ENCODE data around the gene TSHZ2.
"Not testable (repeated sequence)": the region's sequence is repeated elsewhere in the genome, so short reads cannot be mapped to it uniquely, and the experiment has no call there.

TSHZ2 gene

DNA sequence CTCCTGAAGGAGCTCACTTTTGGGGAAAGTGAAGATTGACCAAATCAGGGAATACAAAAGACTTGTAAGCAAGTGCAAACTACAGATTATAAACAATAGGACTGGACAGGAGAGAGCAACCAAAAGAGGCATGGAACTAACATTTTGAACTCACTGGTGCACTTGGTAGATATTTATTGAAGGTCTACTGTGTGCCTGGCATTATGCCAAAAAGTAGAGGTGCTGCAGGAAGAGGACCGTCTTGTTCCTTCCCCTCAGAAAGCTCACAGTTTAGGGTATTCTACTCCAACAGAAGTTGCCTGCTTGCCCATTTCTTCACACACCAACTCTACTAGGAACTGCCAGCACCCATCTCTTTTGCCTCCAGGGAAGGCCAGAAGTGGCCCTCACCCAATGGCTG is 10.0 kb upstream of the TSHZ2 start:
- no peak for DNase-seq

DNA sequence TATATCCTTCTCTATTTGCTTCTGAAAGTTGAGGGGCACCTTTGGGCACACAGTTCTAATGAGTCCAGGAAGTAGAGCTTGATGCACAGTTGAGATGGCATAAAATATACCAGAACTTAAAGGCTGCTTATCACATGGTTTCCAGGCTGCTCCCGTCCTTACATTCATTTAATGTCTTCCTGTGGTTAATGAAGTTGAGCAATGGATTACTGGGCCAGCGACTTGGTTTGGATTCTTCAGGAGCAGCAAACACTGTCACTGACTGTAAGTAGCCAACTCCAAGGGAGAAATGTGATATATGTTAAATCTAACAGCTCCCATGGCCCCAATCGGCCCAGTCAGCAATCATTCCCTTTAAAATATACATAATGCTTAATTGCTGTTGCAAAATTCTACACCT is 9.0 kb upstream of the TSHZ2 start:
- DNase-seq = no peak

DNA sequence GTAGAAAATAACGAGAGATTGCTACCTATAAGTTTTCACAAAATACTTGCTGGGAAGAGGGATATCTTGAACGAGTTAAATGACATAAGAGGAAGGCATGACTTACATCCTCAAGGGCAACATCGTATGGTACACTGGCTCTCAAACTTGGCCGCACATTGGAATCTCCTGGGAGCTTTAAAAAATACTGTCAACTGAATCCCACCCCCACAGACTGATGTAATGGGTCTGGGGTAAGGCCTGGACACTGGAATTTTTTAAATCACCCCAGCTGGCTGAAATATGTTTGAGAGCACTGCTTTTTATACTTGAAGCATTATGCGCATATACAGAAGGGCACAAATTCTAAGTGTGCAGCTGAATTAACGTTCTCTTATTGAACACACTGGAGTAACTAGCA is 8.0 kb upstream of the TSHZ2 start:
- no peak for DNase-seq

DNA sequence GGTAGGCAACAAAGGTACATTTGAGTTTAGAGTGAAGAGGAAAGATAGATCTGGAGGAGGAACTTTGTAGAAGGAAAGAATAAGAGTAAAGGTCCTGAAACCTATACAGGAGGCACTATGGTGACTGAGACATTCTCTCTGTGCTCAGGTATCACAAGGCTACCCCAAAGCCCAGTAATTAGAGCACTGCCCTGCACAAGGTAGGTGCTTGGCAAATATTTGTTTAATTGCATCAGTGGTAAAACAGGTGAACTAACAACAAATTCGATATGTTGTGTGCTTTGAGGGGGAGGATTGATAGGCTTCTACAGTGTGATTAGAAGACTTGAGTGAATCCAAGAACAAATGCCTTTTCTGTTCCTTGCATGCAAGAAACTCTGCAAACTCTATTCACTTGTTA is 6.8 kb upstream of the TSHZ2 start:
- DNase-seq = no peak

DNA sequence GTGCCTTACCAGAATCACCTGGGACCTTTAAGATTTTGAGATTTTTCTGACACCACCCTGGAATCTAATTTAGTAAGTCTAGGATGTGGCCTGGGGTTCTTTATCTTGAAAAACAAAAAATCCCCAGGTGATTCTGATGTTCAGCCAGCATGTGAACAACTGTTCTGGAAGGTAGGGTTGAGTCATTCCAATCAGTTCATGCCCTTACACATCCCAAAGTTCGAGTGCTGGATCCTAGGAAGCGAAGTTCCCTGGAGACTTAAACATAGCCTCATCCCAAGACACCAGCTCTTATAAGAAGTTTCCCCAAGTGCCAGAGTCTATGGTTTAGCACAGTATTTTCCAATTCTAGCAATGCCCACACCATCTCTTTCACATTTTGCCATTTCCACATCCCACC is 6.3 kb upstream of the TSHZ2 start:
- DNase-seq = no peak

DNA sequence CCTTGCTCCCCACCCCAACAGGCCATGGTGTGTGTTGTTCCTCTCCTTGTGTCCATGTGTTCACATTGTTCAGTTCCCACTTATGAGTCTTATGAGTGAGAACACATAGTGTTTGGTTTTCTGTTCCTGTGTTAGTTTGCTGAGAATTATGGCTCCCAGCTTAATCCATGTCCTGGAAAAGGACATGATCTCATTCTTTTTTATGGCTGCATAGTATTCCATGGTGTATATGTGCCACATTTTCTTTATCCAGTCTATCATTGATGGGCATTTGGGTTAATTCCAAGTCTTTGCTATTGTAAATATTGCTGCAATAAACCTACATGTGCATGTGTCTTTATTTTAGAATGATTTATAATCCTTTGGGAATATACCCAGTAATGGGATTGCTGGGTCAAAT is 5.6 kb upstream of the TSHZ2 start:
- DNase-seq = not testable (repeated sequence)

DNA sequence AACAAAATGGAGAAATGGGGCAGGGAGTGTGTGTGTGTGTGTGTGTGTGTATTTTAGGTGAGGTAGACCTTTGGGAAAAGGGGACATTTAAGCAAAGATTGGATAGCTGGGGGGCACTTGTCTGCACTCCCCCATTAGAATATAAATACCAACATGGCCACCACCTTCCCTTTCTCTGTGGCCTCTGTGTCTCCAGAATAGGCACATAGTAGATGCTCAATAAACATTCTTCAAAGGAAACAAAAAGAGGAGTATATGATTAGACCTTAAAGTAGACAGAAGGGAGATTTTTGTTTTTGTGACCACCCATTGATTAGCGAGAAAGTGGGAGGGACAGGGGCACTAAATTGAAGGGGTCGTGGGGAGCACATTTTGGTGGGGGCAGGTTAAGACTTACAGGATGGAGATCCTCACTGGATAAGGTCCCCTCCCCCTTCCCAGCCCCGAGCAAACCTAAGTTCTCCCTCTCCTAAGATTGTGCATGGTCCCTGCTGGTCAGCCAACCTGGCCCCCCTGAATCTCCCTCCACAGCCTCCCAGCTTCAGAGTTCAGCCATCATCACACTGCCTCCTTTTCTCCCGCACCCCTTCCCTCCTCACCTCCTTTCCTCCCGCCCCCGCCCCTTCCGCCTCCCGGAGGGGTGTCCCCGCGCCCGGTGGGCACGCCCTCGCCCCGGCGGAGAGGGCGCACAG is 514 bp upstream of the TSHZ2 start:
- no peak for DNase-seq

DNA sequence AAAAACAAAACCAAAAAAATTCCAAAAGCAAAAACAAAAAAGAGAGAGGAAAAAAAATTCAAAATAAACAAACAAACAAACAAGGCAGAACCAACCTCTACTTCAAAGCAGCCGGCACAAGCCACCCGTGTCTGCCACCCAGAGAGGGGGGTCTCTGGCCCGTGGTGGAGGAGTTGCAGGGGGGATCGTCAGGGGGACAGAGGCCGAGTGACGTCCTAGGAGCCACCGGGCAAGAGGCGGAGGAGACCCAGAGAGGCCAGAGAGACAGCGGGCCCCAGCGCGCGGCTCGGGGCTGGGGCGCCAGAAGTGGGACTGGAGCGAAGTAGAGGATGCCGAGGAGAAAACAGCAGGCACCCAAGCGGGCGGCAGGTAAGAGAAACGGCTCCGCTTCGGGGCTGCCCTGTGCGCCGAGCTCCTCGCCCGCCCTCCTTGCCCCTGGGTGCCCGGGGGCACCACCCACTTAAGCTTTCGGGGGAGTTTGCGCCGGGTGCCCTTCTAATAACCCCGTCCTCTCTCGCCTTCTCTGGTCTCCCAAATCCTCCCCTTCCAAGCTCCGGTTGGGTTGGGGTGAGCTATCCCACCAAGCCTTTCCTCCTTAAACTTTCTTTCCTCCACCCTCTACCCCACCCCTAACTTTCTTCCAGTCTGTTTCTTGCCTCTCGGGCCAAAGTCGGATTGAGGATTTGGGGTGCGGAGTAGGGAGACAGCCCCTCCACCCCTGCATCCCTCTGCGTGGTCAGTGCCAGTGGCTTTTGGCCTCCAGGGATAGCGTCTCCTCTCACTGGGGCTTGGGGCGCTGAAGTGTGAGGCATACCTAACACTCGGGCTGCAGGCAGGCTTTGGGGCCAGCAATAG is 1.0 kb downstream of the TSHZ2 start:
- DNase-seq = no peak

DNA sequence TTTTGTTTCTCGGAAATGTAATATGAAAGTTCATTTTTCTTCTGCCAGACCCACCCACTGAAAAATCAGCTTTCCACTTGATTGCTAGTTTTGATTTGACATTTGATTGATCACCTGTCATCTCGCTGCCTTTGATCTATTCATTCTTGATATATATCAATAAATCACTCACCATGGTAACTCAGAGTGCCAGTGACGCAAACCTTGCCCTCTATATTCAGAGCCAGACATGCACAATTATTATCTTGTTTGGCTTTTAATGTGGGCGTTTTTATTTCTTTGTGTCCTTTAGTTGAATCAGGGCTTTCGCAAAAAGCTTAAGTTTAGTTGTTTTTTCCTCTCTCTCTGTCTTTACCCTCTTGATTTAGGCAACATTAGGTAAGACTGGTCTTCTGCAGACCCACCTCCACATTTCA is 2.0 kb downstream of the TSHZ2 start:
- DNase-seq = no peak

DNA sequence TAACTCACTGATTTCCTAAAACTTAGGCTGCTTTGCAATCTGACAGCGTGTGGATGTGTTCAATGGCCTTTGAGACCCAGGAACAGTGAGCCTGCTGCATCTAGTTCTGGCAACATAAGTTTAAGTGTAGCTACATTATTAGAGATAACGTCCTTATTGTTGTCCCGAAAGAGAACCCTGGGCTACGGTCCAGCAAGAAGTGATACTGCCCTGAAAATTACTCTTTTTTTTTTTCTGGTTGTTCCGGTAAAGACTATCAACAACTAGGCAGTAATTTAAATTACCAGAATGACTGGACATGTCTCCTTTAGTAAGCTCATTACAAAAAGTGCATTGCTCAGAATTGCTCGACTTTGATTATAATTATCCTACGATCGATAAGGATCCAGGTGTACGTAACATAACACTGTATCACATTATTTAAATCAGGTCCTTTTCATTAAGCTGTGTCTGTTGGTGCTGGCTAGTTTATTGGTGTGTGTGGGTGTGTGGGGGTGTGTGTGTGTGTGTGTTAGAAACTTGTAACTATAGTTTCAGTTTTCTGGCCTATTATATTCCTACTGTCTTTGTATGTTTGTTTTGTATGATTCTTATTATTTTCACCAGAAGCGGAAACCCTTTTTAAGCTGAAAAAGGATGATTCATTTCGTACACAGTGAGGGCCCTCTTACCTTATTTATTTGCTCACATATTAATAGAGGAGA is 3.0 kb downstream of the TSHZ2 start:
- no peak for DNase-seq

DNA sequence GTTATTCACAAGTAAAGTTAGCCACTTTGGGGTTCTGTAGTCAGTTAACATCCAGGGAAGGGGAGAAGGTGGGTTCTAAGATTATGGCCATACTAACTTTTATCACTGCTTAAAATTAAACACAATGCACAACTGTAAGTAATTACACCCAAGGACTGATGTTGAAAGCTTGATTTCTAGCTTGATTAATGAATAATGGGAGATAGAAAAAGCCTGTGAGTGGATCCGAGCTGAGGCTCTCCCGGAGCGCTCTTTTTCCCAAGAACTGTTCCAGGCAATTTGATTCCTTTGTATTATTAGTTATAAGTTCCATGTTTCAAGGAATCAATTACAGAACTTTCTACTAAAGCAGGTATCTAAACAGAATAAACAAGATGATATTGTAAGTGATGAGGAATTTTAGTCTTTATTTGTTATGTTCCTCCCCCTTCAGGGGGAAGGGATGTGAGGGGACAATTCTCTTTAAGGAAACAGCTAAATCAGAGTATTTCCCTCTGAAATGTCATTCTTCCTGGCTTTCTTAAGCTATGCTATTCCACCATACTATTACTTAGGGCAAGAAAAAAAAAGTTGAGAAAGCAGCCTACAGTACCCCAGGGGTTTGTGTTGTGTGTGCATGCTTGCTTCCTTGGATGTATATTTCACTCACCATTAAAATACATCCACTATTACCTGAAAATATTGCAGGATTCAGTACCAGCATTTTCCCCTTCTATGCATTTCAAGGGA is 3.8 kb downstream of the TSHZ2 start:
- DNase-seq = no peak

DNA sequence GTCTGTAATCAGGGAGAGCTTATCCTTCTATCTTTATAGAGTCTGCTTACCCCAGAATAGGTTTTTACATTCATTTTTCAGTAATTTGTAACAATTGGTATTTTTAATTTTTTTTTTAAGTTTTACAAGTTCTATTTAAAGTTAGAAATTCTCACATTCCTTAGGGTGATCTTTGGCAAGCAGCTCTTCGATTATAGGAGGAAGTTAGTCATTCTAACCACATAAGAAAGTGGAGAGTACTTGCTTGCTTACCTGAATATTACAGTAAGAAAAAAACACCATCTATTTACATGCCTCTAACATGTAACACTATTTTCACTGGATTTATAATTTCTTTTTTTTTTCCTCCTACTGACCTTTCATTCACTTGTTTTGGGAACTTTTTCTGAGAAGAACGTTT is 6.7 kb downstream of the TSHZ2 start:
- no peak for DNase-seq

DNA sequence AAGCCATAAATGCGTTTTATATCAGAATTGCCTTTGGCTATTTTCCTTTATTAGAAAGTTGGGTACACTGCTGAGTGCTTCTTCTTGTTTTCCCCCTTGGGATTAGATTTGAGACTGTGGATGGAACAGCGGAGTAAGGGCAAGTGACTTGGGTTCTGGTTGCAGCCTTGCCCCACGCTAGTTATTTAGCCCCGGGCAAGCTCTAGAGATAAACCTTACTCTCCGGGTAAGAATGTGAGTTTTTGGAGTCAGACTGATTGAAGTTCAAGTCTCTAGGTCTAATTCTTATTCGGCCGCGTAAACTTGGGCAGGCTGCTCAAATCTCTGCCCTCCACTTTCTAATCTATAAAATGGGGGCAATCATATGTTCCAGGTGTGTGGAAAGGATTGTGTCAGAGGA is 8.9 kb downstream of the TSHZ2 start:
- DNase-seq = no peak

DNA sequence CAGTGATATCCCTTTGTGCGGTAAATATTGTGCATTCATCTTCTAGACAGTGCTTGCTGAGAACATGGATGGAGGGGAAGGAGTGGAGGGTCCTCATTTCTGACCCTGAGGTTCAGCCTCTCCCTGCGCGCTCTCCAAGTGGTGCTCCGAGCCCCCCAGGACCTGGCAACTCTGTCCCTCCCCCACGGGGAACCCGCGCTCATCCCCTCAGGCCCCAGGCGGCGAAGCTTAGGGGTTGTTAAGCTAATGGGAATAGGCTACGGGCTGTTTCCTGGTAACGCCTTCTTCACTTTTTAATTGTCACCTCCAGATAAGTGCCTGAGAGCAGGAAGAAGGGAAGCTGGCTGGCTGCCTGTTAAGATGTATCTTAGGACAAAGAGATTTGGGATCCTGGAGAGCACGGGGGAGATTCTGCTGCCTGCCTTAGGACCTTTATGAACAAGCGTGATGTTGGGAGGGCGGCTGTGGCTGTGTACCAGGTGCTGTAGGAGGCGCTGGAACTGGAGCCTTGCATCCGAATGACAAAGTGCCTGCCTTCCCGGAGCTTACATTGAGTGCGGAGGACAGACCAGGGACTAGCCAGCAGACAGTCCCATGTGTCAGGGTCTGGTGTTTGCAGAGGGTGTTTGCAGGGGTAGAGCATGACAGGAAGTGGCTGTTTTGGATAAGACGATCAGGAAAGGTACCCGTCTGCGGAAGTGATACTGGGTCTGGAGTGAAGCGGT is 11.7 kb downstream of the TSHZ2 start:
- no peak for DNase-seq

DNA sequence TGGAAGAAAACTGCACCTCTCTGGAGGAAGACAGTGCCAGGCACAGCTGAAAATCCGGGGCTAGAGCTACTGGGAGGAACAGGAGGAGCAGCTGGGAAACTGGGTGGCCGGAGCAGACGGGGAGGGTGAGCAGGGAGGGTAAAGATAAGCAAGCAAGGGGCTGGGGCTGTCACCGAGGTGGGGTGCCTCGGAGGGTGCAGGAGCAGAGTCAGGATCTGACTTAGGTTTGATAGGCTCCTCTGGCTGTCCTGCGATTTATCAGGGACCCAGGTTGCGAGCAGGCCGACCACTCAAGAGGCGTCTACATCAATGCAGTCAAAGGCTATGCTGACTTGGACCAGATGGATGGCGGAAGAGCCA is 12.3 kb downstream of the TSHZ2 start:
- DNase-seq = no peak

DNA sequence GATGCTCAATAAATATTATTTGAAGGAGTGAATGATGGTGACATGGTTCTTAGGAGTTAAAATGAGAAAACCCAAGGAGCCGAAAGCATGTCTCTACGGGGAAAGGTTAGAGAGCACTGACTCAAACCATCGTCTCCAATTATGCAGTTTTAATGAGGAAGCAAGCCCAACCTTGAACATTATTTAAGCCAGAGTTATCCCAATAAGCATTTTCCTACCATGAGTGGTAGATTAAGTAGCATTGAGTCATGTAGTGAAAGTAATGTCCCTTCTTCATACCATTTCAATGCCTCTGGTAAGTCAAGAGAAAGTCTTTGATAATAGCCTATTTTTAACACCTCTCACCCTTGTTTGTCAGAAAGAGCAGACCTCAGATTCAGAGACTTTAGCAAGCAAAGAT is 13.5 kb downstream of the TSHZ2 start:
- no peak for DNase-seq

DNA sequence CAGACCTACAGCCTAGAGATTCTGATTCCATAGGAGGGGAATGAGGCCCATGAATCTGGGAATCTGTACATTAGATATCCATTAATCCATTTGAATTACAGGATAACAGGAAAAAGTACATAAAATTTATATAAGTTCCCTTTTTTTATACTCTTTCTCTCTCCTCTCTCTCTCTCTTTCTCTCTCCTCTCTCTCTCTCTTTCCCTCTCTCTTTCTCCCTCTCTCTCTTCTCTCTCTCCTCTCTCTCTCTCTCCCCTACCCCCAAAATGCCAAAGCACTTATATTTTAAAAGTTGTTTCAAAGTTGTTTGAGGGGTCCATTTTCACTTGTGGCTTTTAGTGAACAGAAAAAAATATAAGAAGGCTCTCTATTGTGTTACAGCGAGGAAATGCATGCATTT is 15.1 kb downstream of the TSHZ2 start:
- DNase-seq = no peak

DNA sequence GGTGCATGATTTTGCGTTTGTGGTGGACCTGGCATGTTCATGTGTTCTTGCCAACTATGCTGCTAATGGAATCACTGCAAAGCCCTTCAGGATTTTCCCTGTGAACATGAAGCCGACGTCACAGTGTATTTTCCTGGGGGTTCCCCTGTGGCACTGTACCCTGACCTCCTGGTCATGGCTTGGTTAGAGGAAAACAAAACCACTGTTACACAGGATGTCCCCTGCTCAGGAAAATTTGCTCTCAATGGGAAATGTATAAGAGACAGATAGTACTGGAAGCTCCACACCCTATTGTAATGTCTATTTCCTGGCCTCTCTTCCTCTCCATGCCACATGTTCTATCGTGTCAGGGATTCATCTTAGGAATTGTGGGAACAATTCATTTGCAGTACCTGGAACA is 19.7 kb downstream of the TSHZ2 start:
- no peak for DNase-seq

DNA sequence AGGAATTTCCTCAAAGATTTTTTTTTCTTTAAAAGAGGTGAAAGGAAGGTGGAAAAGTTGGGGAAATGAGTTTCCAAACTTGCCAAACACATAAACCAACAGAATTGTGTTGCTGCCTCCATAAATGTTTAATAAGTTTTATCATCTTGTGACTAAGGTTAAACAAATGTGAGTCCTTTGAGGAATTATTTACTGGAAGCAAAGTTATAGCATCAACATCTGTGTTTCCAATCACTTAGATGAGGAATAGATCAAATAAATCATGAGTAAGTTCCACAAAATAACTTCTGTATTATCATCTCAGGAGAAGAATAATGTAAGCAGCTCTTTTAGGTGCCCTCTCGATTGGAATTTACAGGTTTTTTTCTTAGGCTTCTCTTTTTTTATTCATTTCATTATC is 20.5 kb downstream of the TSHZ2 start:
- no peak for DNase-seq

DNA sequence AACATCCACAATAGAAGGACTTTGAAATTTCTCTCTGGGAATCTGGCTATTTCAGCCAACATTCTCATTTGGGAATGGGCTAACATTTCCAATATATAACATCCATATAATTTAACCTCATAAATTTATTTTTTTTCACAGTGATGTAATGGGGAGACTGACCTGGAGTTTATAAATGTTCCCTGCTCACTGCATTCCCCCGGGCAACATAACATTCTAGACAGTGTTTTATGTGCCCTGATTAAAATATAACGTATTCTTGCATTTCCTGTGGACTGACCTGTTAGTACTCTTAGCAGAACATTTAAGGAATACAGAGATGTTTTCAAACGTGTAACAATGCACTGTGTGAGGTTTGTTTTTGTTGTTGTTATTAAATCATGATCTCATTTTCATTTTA is 20.9 kb downstream of the TSHZ2 start:
- no peak for DNase-seq

DNA sequence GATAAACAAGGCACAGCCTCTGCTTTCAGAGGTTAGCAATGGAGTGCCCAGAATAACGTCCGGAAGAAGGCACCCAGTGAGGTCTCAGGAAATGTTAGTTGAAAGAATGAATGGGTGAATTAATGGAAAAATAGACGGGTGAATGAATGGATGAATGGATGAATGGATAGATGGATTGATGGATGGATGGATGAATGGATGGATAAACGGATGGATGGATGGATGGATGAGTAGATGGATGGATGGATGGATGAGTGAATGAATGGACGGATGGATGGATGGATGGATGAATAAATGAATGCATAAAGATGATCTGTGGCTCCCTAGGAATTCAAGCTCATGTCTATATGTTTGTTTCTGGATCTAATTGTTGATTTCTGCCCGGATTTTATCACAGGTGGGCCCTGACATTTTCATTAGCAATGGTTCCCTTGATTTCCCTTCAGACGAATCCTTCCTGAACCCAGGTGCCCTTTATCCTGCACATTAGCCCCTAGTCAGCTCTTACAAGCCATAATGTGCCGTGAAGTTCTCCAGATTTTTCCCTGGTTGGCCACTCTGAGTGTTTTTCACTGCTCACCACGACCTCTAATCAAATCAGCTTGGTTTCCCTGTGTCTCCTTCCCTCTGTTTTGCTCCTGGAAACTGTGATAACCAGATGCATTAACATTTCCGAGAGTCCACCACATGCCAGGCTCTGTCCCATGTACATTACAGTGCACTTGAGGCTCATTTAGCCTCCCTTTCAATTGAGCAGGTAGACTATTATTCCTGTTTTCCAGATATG is 22.2 kb downstream of the TSHZ2 start:
- no peak for DNase-seq

DNA sequence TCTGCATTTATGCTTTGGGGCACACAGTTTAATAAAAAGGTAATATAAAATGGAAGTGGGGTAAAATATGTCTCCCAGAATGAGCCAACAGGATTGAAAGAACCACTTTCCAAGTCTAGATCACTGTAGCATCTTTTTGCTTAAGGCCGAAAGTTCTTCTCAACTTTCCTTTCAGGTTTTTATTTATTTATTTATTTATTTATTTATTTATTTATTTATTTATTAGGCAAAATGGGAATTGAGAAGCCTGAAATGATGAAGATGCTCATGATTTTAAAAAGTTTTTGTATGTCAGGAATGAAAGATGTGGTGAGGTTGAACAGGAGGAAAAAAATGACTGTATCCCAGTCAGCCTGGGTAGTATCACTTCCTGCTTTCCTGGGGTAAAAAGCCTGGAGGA is 24.0 kb downstream of the TSHZ2 start:
- DNase-seq = no peak
